K562 (cell line): Measurements from ENCODE around the gene POSTN. TPM values are rescaled to one million over a fixed set of nuclear protein-coding genes. Genes with fewer than 3 reads are reported as not detected.

Source experiments
- ATAC-seq: fragments of 200-7000 bp; cut with Tn5 transposase; 3 replicates; pipeline ENCODE4 v1.9.1; 2020; ENCODE audit warnings: moderate library complexity
- BruUV-seq: library from RNA; stranded (reverse); fragments of 400-500 nt; replicated peaks from 2 replicates; lab custom pipeline; 2021; lab: Mats Ljungman, UMichigan
- CTCF ChIA-PET: fragments of 300-600 bp; formaldehyde crosslinking; extraction: SDS; loops from one replicate; lab custom pipeline; 2021; ENCODE audit warnings: low intra/inter-chr PET ratio; lab: Yijun Ruan, JAX
- POLR2A ChIA-PET: fragments of 300-600, 350-650 bp; sonication (Branson Sonifier 250); formaldehyde crosslinking; extraction: SDS; loops from one replicate; lab custom pipeline; 2021; ENCODE audit warnings: antibody characterized with exemption, inconsistent platforms; lab: Yijun Ruan, JAX
- DNase-seq, 4 experiments: peaks; one replicate each; pipeline versions ENCODE4 v3.0.0 to v3.0.0-alpha.2; 2011 to 2018; ENCODE audit warnings: low spot score in 3 of 4, mixed read lengths in 3 of 4; ENCODE audit errors: extremely low read depth in 1 of 4
- FAIRE-seq: peaks from 2 replicates; lab custom pipeline; 2011; peaks lifted over from hg19 to GRCh38; lab: Jason Lieb, UNC
- H2AFZ ChIP-seq: 2 replicates; pipeline ENCODE4 v1.6.0; 2011; ENCODE audit warnings: low read depth, low read length, control low read depth, inconsistent platforms
- H3K27ac ChIP-seq: fragments of 200-600 bp; 3 replicates; pipeline ENCODE4 v1.8.0; 2011; ENCODE audit warnings: low read depth, mild to moderate bottlenecking, control low read depth, inconsistent platforms, low read length, moderate library complexity, mixed read lengths; ENCODE audit errors: extremely low read depth
- H3K27me3 ChIP-seq, 2 experiments: fragments of 300-600 bp in 1 of 2; 2 replicates in 1 of 2; 3 replicates in 1 of 2; pipeline versions ENCODE4 v1.6.0 to v1.8.0; 2011; ENCODE audit warnings: inconsistent platforms in 2 of 2, low read length in 2 of 2, mild to moderate bottlenecking in 1 of 2, mixed read lengths in 1 of 2, moderate library complexity in 1 of 2; ENCODE audit not compliant: control insufficient read depth in 2 of 2, insufficient read depth in 2 of 2
- H3K36me3 ChIP-seq: fragments of 300-600 bp; 3 replicates; pipeline ENCODE4 v1.8.0; 2011; ENCODE audit warnings: mild to moderate bottlenecking, low read length, inconsistent platforms; ENCODE audit not compliant: control insufficient read depth, insufficient read depth
- H3K4me1 ChIP-seq, 2 experiments: fragments of 200-600 bp in 1 of 2; replicated peaks in 1 of 2; 2 replicates in 1 of 2; 3 replicates in 1 of 2; pipeline versions ENCODE4 v1.5.1 to v1.8.0; 2011; ENCODE audit warnings: inconsistent platforms in 2 of 2, low read length in 2 of 2, mild to moderate bottlenecking in 1 of 2, mixed read lengths in 1 of 2, moderate library complexity in 1 of 2; ENCODE audit not compliant: control insufficient read depth in 2 of 2, insufficient read depth in 2 of 2
- H3K4me2 ChIP-seq: 2 replicates; pipeline ENCODE4 v1.6.1; 2011; ENCODE audit warnings: low read length, control low read depth, inconsistent platforms, mixed read lengths; ENCODE audit not compliant: insufficient read depth
- H3K4me3 ChIP-seq: fragments of 200-600 bp; sonication (generic), shearing (Covaris generic); 2 replicates; pipeline ENCODE4 v1.5.1; 2016; ENCODE audit warnings: control low read depth, inconsistent platforms
- H3K79me2 ChIP-seq: fragments of 200-600 bp; 3 replicates; pipeline ENCODE4 v1.8.0; 2011; ENCODE audit warnings: low read length, inconsistent platforms; ENCODE audit not compliant: control insufficient read depth, insufficient read depth
- H3K9ac ChIP-seq, 2 experiments: 2 replicates each; pipeline versions ENCODE4 v1.6.0 to v1.6.1; 2011; ENCODE audit warnings: low read depth in 2 of 2, low read length in 2 of 2, control low read depth in 1 of 2, inconsistent platforms in 1 of 2, mild to moderate bottlenecking in 1 of 2, mixed read lengths in 1 of 2; ENCODE audit not compliant: insufficient read depth in 1 of 2
- H3K9me1 ChIP-seq: one replicate; pipeline ENCODE4 v1.6.0; 2011; ENCODE audit warnings: inconsistent platforms, mild to moderate bottlenecking, low read length, moderate library complexity; ENCODE audit not compliant: control insufficient read depth, insufficient read depth
- H3K9me3 ChIP-seq: replicated peaks from 2 replicates; pipeline ENCODE4 v1.5.1; 2011; ENCODE audit warnings: low read depth, low read length, inconsistent platforms; ENCODE audit not compliant: control insufficient read depth, insufficient read depth
- H4K20me1 ChIP-seq: replicated peaks from 2 replicates; pipeline ENCODE4 v1.6.1; 2011; ENCODE audit warnings: low read length, inconsistent platforms, mixed read lengths; ENCODE audit not compliant: control insufficient read depth, insufficient read depth
- ATF7 ChIP-seq: fragments of 450-650 bp; IDR thresholded peaks from 2 replicates; pipeline ENCODE4 v1.7.1; 2014; ENCODE audit warnings: mild to moderate bottlenecking, moderate library complexity
- CEBPZ ChIP-seq: fragments of 150-350 bp; IDR thresholded peaks from 2 replicates; pipeline ENCODE4 v1.6.1; 2014; ENCODE audit warnings: low read depth, mild to moderate bottlenecking, low read length, borderline replicate concordance
- ETV5 ChIP-seq: sonication (generic); formaldehyde crosslinking; IDR thresholded peaks from 2 replicates; pipeline ENCODE4 v1.4.0; 2020; ENCODE audit warnings: low read depth, mild to moderate bottlenecking, missing genetic modification reagents
- FOXM1 ChIP-seq, 2 experiments: fragments of 450-650 bp in 1 of 2; sonication (generic) in 1 of 2; formaldehyde crosslinking in 1 of 2; IDR thresholded peaks; 2 replicates each; pipeline versions ENCODE4 v1.6.1 to v1.9.0; 2017 to 2022; ENCODE audit warnings: low read depth in 2 of 2, mild to moderate bottlenecking in 2 of 2, missing genetic modification reagents in 1 of 2, moderate library complexity in 1 of 2
- HDAC6 ChIP-seq: IDR thresholded peaks from 2 replicates; pipeline ENCODE4 v1.6.1; 2012; ENCODE audit warnings: low read depth, mild to moderate bottlenecking, control low read depth, inconsistent platforms, low read length, moderate library complexity
- HEY1 ChIP-seq: fragments of 250-450 bp; sonication (Bioruptor Pico); IDR thresholded peaks from 2 replicates; pipeline ENCODE4 v1.5.0; 2020; ENCODE audit warnings: mild to moderate bottlenecking, moderate library complexity, borderline replicate concordance
- NFRKB ChIP-seq: fragments of 450-650 bp; IDR thresholded peaks from 2 replicates; pipeline ENCODE4 v1.6.1; 2016; ENCODE audit warnings: low read depth
- NR1H2 ChIP-seq: sonication (generic); formaldehyde crosslinking; IDR thresholded peaks from 2 replicates; pipeline ENCODE4 v1.4.0; 2020; ENCODE audit warnings: mild to moderate bottlenecking, missing genetic modification reagents
- RBM17 ChIP-seq: fragments of 200-400 bp; formaldehyde crosslinking; IDR thresholded peaks from 2 replicates; pipeline ENCODE4 v1.6.1; 2017; ENCODE audit warnings: low read depth, mild to moderate bottlenecking, low read length, borderline replicate concordance
- SMARCE1 ChIP-seq: fragments of 450-650 bp; IDR thresholded peaks from 2 replicates; pipeline ENCODE4 v1.7.1; 2016; ENCODE audit warnings: mild to moderate bottlenecking
- SMC3 ChIP-seq: conservative IDR thresholded peaks from 2 replicates; pipeline ENCODE4 v1.6.1; 2011; ENCODE audit warnings: low read depth, low read length, improper control_type of control experiment; ENCODE audit not compliant: insufficient read depth
- TSC22D4 ChIP-seq: fragments of 450-650 bp; IDR thresholded peaks from 2 replicates; pipeline ENCODE4 v1.6.1; 2016; ENCODE audit warnings: missing genetic modification characterization, missing biosample characterization, control low read depth
- WGBS: fragments of 100-300 bp; shearing (Covaris generic); methylation state at CpG from one replicate; pipeline ENCODE4 v1.1.6; 2016; ENCODE audit warnings: low coverage, mixed read lengths; ENCODE audit not compliant: insufficient coverage; ENCODE audit errors: missing lambda C conversion rate; 5-methylcytosine and 5-hydroxymethylcytosine counted together
- in situ Hi-C: fragments of 300-500 bp; cut with MboI; formaldehyde crosslinking; loops from 4 replicates; pipeline ENCODE4 v1.15.0; 2018; ENCODE audit warnings: inconsistent platforms, mixed read lengths
- intact Hi-C: fragments of 100-400 bp; cut with micrococcal nuclease; formaldehyde crosslinking; loops from 2 replicates; pipeline ENCODE4 v1.14.2; 2022
- polyA plus RNA-seq, 8 experiments: library from polyadenylated mRNA; depleted of rRNA in 4 of 8; stranded (reverse) in 5 of 8; unstranded in 3 of 8; fragments of >200 nt; fragmentation: Nextera tagmentation in 2 of 8; fragmentation: Illumina TruSeq in 1 of 8; extraction: Ambion mirVana in 2 of 8; extraction: Trizol in 1 of 8; gene quantifications; 2 replicates each; pipeline versions ENCODE4 v1.2.1 to v1.2.3, GENCODE V29; 2011 to 2014; ENCODE audit warnings: inconsistent platforms in 1 of 8, missing spikeins in 1 of 8
- total RNA-seq, 7 experiments: library from RNA; depleted of rRNA in 6 of 7; stranded (reverse); fragments of >200 nt in 6 of 7; fragmentation: Illumina TruSeq in 2 of 7; extraction: Trizol in 2 of 7; gene quantifications; 2 replicates each; pipeline versions ENCODE4 v1.2.1 to v1.2.3, GENCODE V29; 2011 to 2021; ENCODE audit warnings: low replicate concordance in 1 of 7
- TF ChIP-seq, protein P1 (sequence below): fragments of 250-450 bp; sonication (Bioruptor Pico); IDR thresholded peaks from 2 replicates; pipeline ENCODE4 v1.8.0; 2021; ENCODE audit warnings: mild to moderate bottlenecking, moderate library complexity

POSTN gene
- total and polyA plus RNA-seq, 9 of the 15 experiments (the other 6 are each of a cell fraction or from before 2014, with no cell fraction given), result 0.01 to 0.04 TPM; not detected in 7

DNA sequence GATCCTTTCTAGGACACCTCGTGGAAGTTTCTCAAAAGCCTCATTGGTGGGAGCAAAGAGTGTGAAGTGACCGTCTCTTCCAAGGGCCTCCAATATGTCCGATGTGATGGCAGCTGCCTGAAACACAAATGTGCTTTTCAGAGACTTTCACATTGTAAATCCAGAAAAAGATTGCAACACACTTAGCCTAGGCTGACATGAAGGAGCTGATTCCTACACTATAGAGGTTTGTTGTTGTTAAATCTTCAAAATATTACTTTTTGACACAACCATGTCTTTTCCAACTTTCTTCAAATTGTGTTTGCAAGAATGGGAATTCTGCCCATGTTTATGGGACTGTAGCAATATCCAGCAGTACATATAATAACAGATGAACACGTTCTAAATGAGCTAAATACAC, 12.4 kb downstream of the POSTN start:
- Histone ChIP-seq H3K79me2 (no peaks in the 10 kb centered on the region), H3K9me1 (no peaks in the 10 kb centered on the region), H3K4me3 (no peak overlapping the region), H3K36me3 (no peaks in the 10 kb centered on the region), H3K27me3 (no peaks in the 10 kb centered on the region), H2AFZ (no peak overlapping the region), H3K9ac (no peak overlapping the region), H3K27ac (no peak overlapping the region), H3K4me1 (no peaks in the 10 kb centered on the region), H3K9me3 (no peaks in the 10 kb centered on the region)
- no peak for FAIRE-seq
- intact Hi-C loops, result no loop called here
- ChIA-PET CTCF (no interaction called here), POLR2A (no interaction called here)
- 3% methylated on average over 4 of the region's 4 CpGs for WGBS
- no peak for DNase-seq
- in situ Hi-C loops, result no loop called here
- no peak for ATAC-seq
- no peak for TF ChIP-seq NFRKB
- no peak for TF ChIP-seq ATF7
- no peak for TF ChIP-seq SMARCE1
- no peak for TF ChIP-seq HDAC6
- TF ChIP-seq RBM17, result no peak
- TF ChIP-seq, all 486 proteins: peak for 0
- Histone ChIP-seq H4K20me1 (no peaks in the 10 kb centered on the region), H3K4me2 (no peak overlapping the region)
- BruUV-seq, result no TSS peak

GRCh38 chr13:37585541-37585940, 13.0 kb downstream of the POSTN start:
- ATAC-seq (no peak), FAIRE-seq (no peak)
- CTCF ChIA-PET, result no interaction called here
- no peak for TF ChIP-seq SMC3
- TF ChIP-seq NR1H2 (CRISPR knock-in tag), result no peak
- TF ChIP-seq TSC22D4, result no peak
- TF ChIP-seq CEBPZ, result no peak
- no peak for TF ChIP-seq ETV5 (CRISPR knock-in tag)
- no peak for TF ChIP-seq HEY1 (CRISPR knock-in tag)
- TF ChIP-seq, protein P1, sequence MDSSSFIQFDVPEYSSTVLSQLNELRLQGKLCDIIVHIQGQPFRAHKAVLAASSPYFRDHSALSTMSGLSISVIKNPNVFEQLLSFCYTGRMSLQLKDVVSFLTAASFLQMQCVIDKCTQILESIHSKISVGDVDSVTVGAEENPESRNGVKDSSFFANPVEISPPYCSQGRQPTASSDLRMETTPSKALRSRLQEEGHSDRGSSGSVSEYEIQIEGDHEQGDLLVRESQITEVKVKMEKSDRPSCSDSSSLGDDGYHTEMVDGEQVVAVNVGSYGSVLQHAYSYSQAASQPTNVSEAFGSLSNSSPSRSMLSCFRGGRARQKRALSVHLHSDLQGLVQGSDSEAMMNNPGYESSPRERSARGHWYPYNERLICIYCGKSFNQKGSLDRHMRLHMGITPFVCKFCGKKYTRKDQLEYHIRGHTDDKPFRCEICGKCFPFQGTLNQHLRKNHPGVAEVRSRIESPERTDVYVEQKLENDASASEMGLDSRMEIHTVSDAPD (CRISPR knock-in tag), result no peak
- TF ChIP-seq FOXM1 (IDR thresholded peaks at IDR 0.05; ENCODE audit: low read depth), result no peak
- TF ChIP-seq FOXM1 (CRISPR knock-in tag; IDR thresholded peaks at IDR 0.05; ENCODE audit: low read depth), result no peak

More at GRCh38 chr13:37585541-37585940, 13.0 kb downstream of the POSTN start:
- Histone ChIP-seq H3K4me1 (no peaks in the 10 kb centered on the region), H3K4me2 (no peak overlapping the region), H3K27me3 (no peaks in the 10 kb centered on the region), H2AFZ (no peak overlapping the region), H3K9me1 (no peaks in the 10 kb centered on the region), H3K79me2 (no peaks in the 10 kb centered on the region), H3K9me3 (no peaks in the 10 kb centered on the region), H3K9ac (no peak overlapping the region), H3K36me3 (no peaks in the 10 kb centered on the region), H3K27ac (no peak overlapping the region), H4K20me1 (no peaks in the 10 kb centered on the region), H3K4me3 (no peak overlapping the region)
- POLR2A ChIA-PET, result no interaction called here
- intact Hi-C loops (no loop called here), in situ Hi-C loops (no loop called here)
- 0% methylated on average over 1 of the region's 1 CpG for WGBS
- BruUV-seq, result no TSS peak
- no peak for DNase-seq
